ENCODE data around the gene PRRG4.
"Not testable (repeated sequence)": the region's sequence is repeated elsewhere in the genome, so short reads cannot be mapped to it uniquely, and the experiment has no call there.

Gene PRRG4

GRCh38 chr11:32884770-32885384, 55.1 kb downstream of the PRRG4 start:
- no peak for DNase-seq (ENCODE audit: low spot score)

GRCh38 chr11:32885556-32885955, 55.8 kb downstream of the PRRG4 start:
- no peaks in the 10 kb centered on the region for H3K9me3 ChIP-seq (ENCODE audit: severe bottlenecking)
- no peak for DNase-seq (ENCODE audit: low spot score)
- TF ChIP-seq CTCF (IDR thresholded peaks at IDR 0.05; ENCODE audit: poor library complexity, severe bottlenecking): no peak
- no peak overlapping the region for H3K27ac ChIP-seq (ENCODE audit: poor library complexity, severe bottlenecking)
- no peaks in the 10 kb centered on the region for H3K36me3 ChIP-seq (ENCODE audit: low read depth)
- H3K27me3 ChIP-seq (ENCODE audit: insufficient read depth, poor library complexity, severe bottlenecking): no peaks in the 10 kb centered on the region
- H3K4me1 ChIP-seq (ENCODE audit: insufficient read depth, poor library complexity, severe bottlenecking): no peaks in the 10 kb centered on the region
- H3K4me3 ChIP-seq (ENCODE audit: severe bottlenecking): no peak overlapping the region
- no peak for ATAC-seq (ENCODE audit: low read depth)

More at GRCh38 chr11:32884770-32885384, 55.1 kb downstream of the PRRG4 start:
- Histone ChIP-seq H3K4me3 (ENCODE audit: severe bottlenecking) (no peak overlapping the region), H3K4me1 (ENCODE audit: insufficient read depth, poor library complexity, severe bottlenecking) (no peaks in the 10 kb centered on the region), H3K27me3 (ENCODE audit: insufficient read depth, poor library complexity, severe bottlenecking) (no peaks in the 10 kb centered on the region), H3K9me3 (ENCODE audit: severe bottlenecking) (no peaks in the 10 kb centered on the region), H3K27ac (ENCODE audit: poor library complexity, severe bottlenecking) (no peak overlapping the region), H3K36me3 (ENCODE audit: low read depth) (no peaks in the 10 kb centered on the region)
- ATAC-seq (ENCODE audit: low read depth): peak; percentile 66; the same call in 2 of the 3 replicates
- TF ChIP-seq CTCF (IDR thresholded peaks at IDR 0.05; ENCODE audit: poor library complexity, severe bottlenecking): peak; percentile 69

DNA sequence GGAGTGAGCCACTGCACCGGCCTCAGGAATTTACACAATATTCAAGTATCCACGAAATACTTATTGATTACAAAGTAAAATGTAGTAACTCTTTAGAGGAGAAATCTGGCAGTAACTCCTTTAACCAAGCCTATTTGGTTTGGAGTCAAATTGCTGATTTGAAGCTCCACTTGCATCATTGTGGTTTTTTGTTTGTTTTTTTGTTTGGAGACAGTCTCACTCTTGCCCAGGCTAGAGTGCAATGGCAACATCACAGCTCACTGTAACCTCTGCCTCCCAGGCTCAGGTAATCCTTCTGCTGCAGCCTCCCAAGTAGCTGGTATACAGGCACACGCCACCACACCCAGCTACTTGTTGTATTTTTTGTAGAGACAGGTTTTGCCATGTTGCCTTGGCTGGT, 56.5 kb downstream of the PRRG4 start:
- H3K4me3 ChIP-seq (ENCODE audit: severe bottlenecking): no peak overlapping the region
- no peaks in the 10 kb centered on the region for H3K27me3 ChIP-seq (ENCODE audit: insufficient read depth, poor library complexity, severe bottlenecking)
- no peak overlapping the region for H3K27ac ChIP-seq (ENCODE audit: poor library complexity, severe bottlenecking)
- ATAC-seq (ENCODE audit: low read depth): no peak
- H3K36me3 ChIP-seq (ENCODE audit: low read depth): no peaks in the 10 kb centered on the region
- H3K4me1 ChIP-seq (ENCODE audit: insufficient read depth, poor library complexity, severe bottlenecking): peaks cover 4% of the 10 kb centered on the region
- no peak for TF ChIP-seq CTCF (IDR thresholded peaks at IDR 0.05; ENCODE audit: poor library complexity, severe bottlenecking)
- no peaks in the 10 kb centered on the region for H3K9me3 ChIP-seq (ENCODE audit: severe bottlenecking)
- DNase-seq (ENCODE audit: low spot score): no peak

- H3K36me3 ChIP-seq (ENCODE audit: low read depth); H3K27ac ChIP-seq (ENCODE audit: poor library complexity, severe bottlenecking); H3K4me3 ChIP-seq (ENCODE audit: severe bottlenecking); H3K27me3 ChIP-seq (ENCODE audit: insufficient read depth, poor library complexity, severe bottlenecking); H3K4me1 ChIP-seq (ENCODE audit: insufficient read depth, poor library complexity, severe bottlenecking); H3K9me3 ChIP-seq (ENCODE audit: severe bottlenecking); ATAC-seq (ENCODE audit: low read depth); DNase-seq (ENCODE audit: low spot score): not testable (repeated sequence)
Measured at GRCh38 chr11:32887707-32888383, 58.1 kb downstream of the PRRG4 start.

DNA sequence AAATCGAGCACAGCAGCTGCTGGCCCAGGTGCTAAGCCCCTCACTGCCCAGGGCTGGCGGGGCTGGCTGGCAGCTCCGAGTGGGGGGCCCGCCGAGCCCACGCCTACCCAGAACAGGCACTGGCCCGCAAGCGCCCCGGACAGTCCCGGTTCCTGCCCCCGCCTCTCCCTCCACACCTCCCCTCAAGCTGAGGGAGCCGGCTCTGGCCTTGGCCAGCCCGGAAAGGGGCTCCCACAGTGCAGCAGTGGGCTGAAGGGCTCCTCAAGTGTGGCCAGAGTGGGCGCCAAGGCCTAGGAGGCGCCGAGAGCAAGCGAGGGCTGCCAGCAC, 58.6 kb downstream of the PRRG4 start:
- not testable (repeated sequence) for DNase-seq (ENCODE audit: low spot score); H3K27me3 ChIP-seq (ENCODE audit: insufficient read depth, poor library complexity, severe bottlenecking); H3K4me1 ChIP-seq (ENCODE audit: insufficient read depth, poor library complexity, severe bottlenecking); ATAC-seq (ENCODE audit: low read depth); H3K4me3 ChIP-seq (ENCODE audit: severe bottlenecking); H3K27ac ChIP-seq (ENCODE audit: poor library complexity, severe bottlenecking); H3K9me3 ChIP-seq (ENCODE audit: severe bottlenecking); H3K36me3 ChIP-seq (ENCODE audit: low read depth)

DNA sequence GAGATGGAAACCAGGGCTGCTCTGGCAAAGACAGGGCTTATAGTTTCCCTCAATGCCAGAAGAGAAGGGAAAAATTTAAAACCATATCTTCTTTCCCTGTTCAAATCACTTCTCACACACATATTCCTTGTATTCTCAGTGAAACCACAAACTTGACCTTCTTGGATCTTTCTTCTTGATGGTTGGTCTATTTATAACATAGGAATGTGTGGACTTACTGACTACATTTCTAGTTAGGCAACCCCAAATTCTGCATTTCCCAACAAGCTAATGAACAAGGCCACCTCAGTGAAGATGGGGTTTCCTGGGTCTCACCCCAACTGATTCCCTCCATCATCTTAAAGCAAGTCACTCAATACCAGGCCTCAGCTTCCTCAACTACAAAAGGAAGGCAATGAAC, 59.1 kb downstream of the PRRG4 start:
- H3K36me3 ChIP-seq (ENCODE audit: low read depth): no peaks in the 10 kb centered on the region
- H3K9me3 ChIP-seq (ENCODE audit: severe bottlenecking): no peaks in the 10 kb centered on the region
- no peaks in the 10 kb centered on the region for H3K27me3 ChIP-seq (ENCODE audit: insufficient read depth, poor library complexity, severe bottlenecking)
- no peak for TF ChIP-seq CTCF (IDR thresholded peaks at IDR 0.05; ENCODE audit: poor library complexity, severe bottlenecking)
- H3K4me1 ChIP-seq (ENCODE audit: insufficient read depth, poor library complexity, severe bottlenecking): peaks cover 9% of the 10 kb centered on the region
- H3K27ac ChIP-seq (ENCODE audit: poor library complexity, severe bottlenecking): no peak overlapping the region
- ATAC-seq (ENCODE audit: low read depth) (no peak), DNase-seq (ENCODE audit: low spot score) (no peak)
- H3K4me3 ChIP-seq (ENCODE audit: severe bottlenecking): no peak overlapping the region
